ENCODE data around the gene PTCD3.
A peak's percentile ranks its signal among the peaks of the same experiment; 100 is the strongest.

PTCD3 gene

GRCh38 chr2:86082756-86083155, 23.3 kb upstream of the PTCD3 start:
- DNase-seq = no peak

- no peak for DNase-seq
These were observed 17.8 kb upstream of the PTCD3 start for GRCh38 chr2:86087936-86088850.

- no peak for DNase-seq
These were observed 11.8 kb upstream of the PTCD3 start for GRCh38 chr2:86094229-86094628.

GRCh38 chr2:86097114-86097896, 8.7 kb upstream of the PTCD3 start:
- no peak for DNase-seq

- DNase-seq = no peak
These were observed 8.1 kb upstream of the PTCD3 start for GRCh38 chr2:86097913-86098312.

- DNase-seq = no peak
These were observed 3.9 kb upstream of the PTCD3 start for GRCh38 chr2:86102157-86102556.

- DNase-seq = peak; percentile 85 to 90
These were observed 625 bp upstream of the PTCD3 start, which contains the start of gene POLR1A for GRCh38 chr2:86105252-86105968. Gene POLR1A, minus strand, starts transcription at chr2:86105886. Its CDS starts 110 bp downstream, at chr2:86105776.

- no peak for DNase-seq
These were observed 996 bp downstream of the PTCD3 start for GRCh38 chr2:86107031-86107430.

GRCh38 chr2:86118130-86118529, 12.1 kb downstream of the PTCD3 start:
- no peak for DNase-seq

- no peak for DNase-seq
These were observed 17.4 kb downstream of the PTCD3 start for GRCh38 chr2:86123328-86123925.

GRCh38 chr2:86124683-86125082, 18.6 kb downstream of the PTCD3 start:
- no peak for DNase-seq

GRCh38 chr2:86134709-86135108, 28.7 kb downstream of the PTCD3 start:
- no peak for DNase-seq

GRCh38 chr2:86135653-86136052, 29.6 kb downstream of the PTCD3 start:
- DNase-seq = no peak

- DNase-seq = no peak
These were observed 30.1 kb downstream of the PTCD3 start for GRCh38 chr2:86136141-86136540.

- no peak for DNase-seq
These were observed 32.9 kb downstream of the PTCD3 start for GRCh38 chr2:86138736-86139625.

GRCh38 chr2:86139981-86140380, 33.9 kb downstream of the PTCD3 start:
- no peak for DNase-seq

GRCh38 chr2:86140969-86141392, 34.9 kb downstream of the PTCD3 start:
- DNase-seq = no peak

GRCh38 chr2:86142436-86143257, 36.6 kb downstream of the PTCD3 start:
- DNase-seq = no peak

- no peak for DNase-seq
These were observed 37.3 kb downstream of the PTCD3 start for GRCh38 chr2:86143307-86143706.

GRCh38 chr2:86143926-86144685, 38.1 kb downstream of the PTCD3 start:
- DNase-seq = no peak
